Measurements from ENCODE around the gene SLC38A7. TPM values are rescaled to one million over a fixed set of nuclear protein-coding genes. Genes with fewer than 3 reads are reported as not detected.

The SLC38A7 gene
- polyA plus RNA-seq, 3 donors = 3.2 to 7.4 (median 4.5) TPM

Other genes starting within 250 kb of the SLC38A7 start
- gene NDRG4, start 184.6 kb downstream of the SLC38A7 start, polyA plus RNA-seq = 10 to 100 TPM in 2 of 3 donors, 1 to 10 TPM in 1; 5.8 to 31.7 (median 21.8) TPM
- gene SETD6, start 169.3 kb downstream of the SLC38A7 start, polyA plus RNA-seq = 10 to 100 TPM in 2 of 3 donors, 1 to 10 TPM in 1; 6.2 to 20.7 (median 16.4) TPM
- 10 to 100 TPM; 43.0 to 55.1 (median 43.2) TPM for gene CNOT1, start 54.9 kb downstream of the SLC38A7 start, polyA plus RNA-seq
- 10 to 100 TPM; 15.7 to 22.2 (median 16.8) TPM for gene GOT2, start 49.5 kb upstream of the SLC38A7 start, polyA plus RNA-seq